ENCODE measurements around the gene KHK. TPM values are rescaled to one million over a fixed set of nuclear protein-coding genes. Genes with fewer than 3 reads are reported as not detected.
A peak's percentile ranks its signal among the peaks of the same experiment; 100 is the strongest.

Gene KHK
- total RNA-seq, 6 experiments from 2014 or later, result 101 to 283 (median 206) TPM

- DNase-seq (no peak), ATAC-seq (no peak)
- H3K4me3 ChIP-seq, result peak overlapping the region; percentile 11 to 39 (median 21)
- WGBS (ENCODE audit: insufficient coverage, low coverage, low lambda C conversion rate, missing lambda C conversion rate), result 43% methylated on average over 3 of the region's 7 CpGs
- intact Hi-C loops (cut with DNase I), result loop anchor here in 1 of 2 donors (10.0 kb wide), 2 partner anchors 55 to 115 kb away; no protein-coding TSS in a partner anchor
- H3K36me3 ChIP-seq, result no peaks in the 10 kb centered on the region
- H3K4me1 ChIP-seq, result peaks cover 0 to 9% (median 5%) of the 10 kb centered on the region in 4 donors
- H3K27ac ChIP-seq, result peak overlapping the region in 1 of 3 donors; percentile 55
- no peaks in the 10 kb centered on the region for H3K9me3 ChIP-seq
- no peaks in the 10 kb centered on the region for H3K27me3 ChIP-seq
- no peak for TF ChIP-seq POLR2A (IDR thresholded peaks at IDR 0.05)
- no peak for TF ChIP-seq CTCF (IDR thresholded peaks at IDR 0.05)
Measured at GRCh38 chr2:27080140-27080469, 6.5 kb upstream of the KHK start.

- Histone ChIP-seq H3K27ac (peak overlapping the region in 1 of 3 donors; percentile 55), H3K4me1 (peaks cover 0 to 14% (median 5%) of the 10 kb centered on the region in 4 donors), H3K27me3 (no peaks in the 10 kb centered on the region), H3K4me3 (peak overlapping the region in 1 of 3 donors; percentile 21), H3K9me3 (no peaks in the 10 kb centered on the region), H3K36me3 (no peaks in the 10 kb centered on the region)
- intact Hi-C loops (cut with DNase I), result loop anchor here in 1 of 2 donors (10.0 kb wide), 2 partner anchors 56 to 116 kb away; no protein-coding TSS in a partner anchor
- no peak for TF ChIP-seq POLR2A (IDR thresholded peaks at IDR 0.05)
- ATAC-seq (no peak), DNase-seq (no peak)
- 67% methylated on average over 7 of the region's 14 CpGs for WGBS (ENCODE audit: insufficient coverage, low coverage, low lambda C conversion rate, missing lambda C conversion rate)
Measured at GRCh38 chr2:27080603-27080936, 6.0 kb upstream of the KHK start.

GRCh38 chr2:27081984-27082772, 4.4 kb upstream of the KHK start:
- H3K4me1 ChIP-seq, result peaks cover 0 to 16% (median 5%) of the 10 kb centered on the region in 4 donors
- H3K4me3 ChIP-seq, result no peak overlapping the region
- TF ChIP-seq POLR2A (IDR thresholded peaks at IDR 0.05) (no peak), CTCF (IDR thresholded peaks at IDR 0.05) (no peak)
- intact Hi-C loops (cut with DNase I), result loop anchor here in 1 of 2 donors (10.0 kb wide), 2 partner anchors 57 to 117 kb away; no protein-coding TSS in a partner anchor
- DNase-seq (no peak), ATAC-seq (no peak)
- no peaks in the 10 kb centered on the region for H3K9me3 ChIP-seq
- peak overlapping the region in 2 of 3 donors; percentile 17 to 63 for H3K27ac ChIP-seq
- H3K27me3 ChIP-seq, result no peaks in the 10 kb centered on the region
- H3K36me3 ChIP-seq, result no peaks in the 10 kb centered on the region
- 80% methylated on average over 1 of the region's 38 CpGs for WGBS (ENCODE audit: insufficient coverage, low coverage, low lambda C conversion rate, missing lambda C conversion rate)

- no peak for ATAC-seq
- Histone ChIP-seq H3K4me1 (peaks cover 0 to 16% (median 5%) of the 10 kb centered on the region in 4 donors), H3K4me3 (no peak overlapping the region), H3K9me3 (no peaks in the 10 kb centered on the region), H3K36me3 (no peaks in the 10 kb centered on the region), H3K27ac (no peak overlapping the region), H3K27me3 (no peaks in the 10 kb centered on the region)
- TF ChIP-seq POLR2A (IDR thresholded peaks at IDR 0.05) (no peak), CTCF (IDR thresholded peaks at IDR 0.05) (no peak)
- WGBS (ENCODE audit: insufficient coverage, low coverage, low lambda C conversion rate, missing lambda C conversion rate), result no CpG with 5 or more reads among the region's 27 CpGs
- intact Hi-C loops (cut with DNase I), result loop anchor here in 1 of 2 donors (10.0 kb wide), 2 partner anchors 58 to 118 kb away; no protein-coding TSS in a partner anchor
- DNase-seq, result no peak
Measured at GRCh38 chr2:27082773-27083409, 3.7 kb upstream of the KHK start.
